Cardiac muscle cell (in vitro differentiated cells and primary cell): Measurements from ENCODE around the gene CFAP221. TPM values are rescaled to one million over a fixed set of nuclear protein-coding genes. Genes with fewer than 3 reads are reported as not detected.

Experiments
- DNase-seq, 2 donors: peaks; one replicate each; pipeline versions ENCODE4 v3.0.0 to v3.0.0-alpha.2; 2010 to 2017; ENCODE audit warnings: low read depth in 1 of 2, low spot score in 1 of 2
- H3K27ac ChIP-seq: fragments of 200-600 bp; sonication (generic); 2 replicates; pipeline ENCODE4 v1.5.1; 2016
- H3K27me3 ChIP-seq: fragments of 200-600 bp; sonication (generic); 2 replicates; pipeline ENCODE4 v1.6.0; 2016; ENCODE audit warnings: control low read depth
- H3K36me3 ChIP-seq: fragments of 200-600 bp; sonication (generic); 2 replicates; pipeline ENCODE4 v1.5.1; 2016; ENCODE audit warnings: control low read depth
- H3K4me1 ChIP-seq: fragments of 200-600 bp; sonication (generic); 2 replicates; pipeline ENCODE4 v1.8.1; 2017; ENCODE audit warnings: low read depth, mild to moderate bottlenecking, mixed run types
- H3K4me3 ChIP-seq: fragments of 200-600 bp; sonication (generic); 2 replicates; pipeline ENCODE4 v1.5.1; 2016; ENCODE audit warnings: mild to moderate bottlenecking
- H3K9me3 ChIP-seq: fragments of 200-600 bp; sonication (generic); 2 replicates; pipeline ENCODE4 v1.5.1; 2017; ENCODE audit warnings: low read depth, mild to moderate bottlenecking, control low read depth
- CTCF ChIP-seq: IDR thresholded peaks from 2 replicates; pipeline ENCODE4 v1.5.1; 2012; ENCODE audit warnings: low read depth, mild to moderate bottlenecking, low read length
- polyA plus RNA-seq: library from polyadenylated mRNA; unstranded; fragments of >200 nt; fragmentation: Nextera tagmentation; extraction: Ambion mirVana; gene quantifications from 2 replicates; pipeline ENCODE4 v1.2.1, GENCODE V29; 2016
- total RNA-seq: library from RNA; depleted of rRNA; stranded (reverse); fragments of >200 nt; gene quantifications from 2 replicates; pipeline ENCODE4 v1.2.3, GENCODE V29; 2016

CFAP221 gene
- total and polyA plus RNA-seq, 2 experiments from 2014 or later = 12.9 to 13.6 TPM

GRCh38 chr2:119698246-119698645 lies 154.0 kb downstream of the CFAP221 start:
- H3K4me3 ChIP-seq = no peak overlapping the region
- TF ChIP-seq CTCF = no peak
- H3K27me3 ChIP-seq = no peaks in the 10 kb centered on the region
- H3K4me1 ChIP-seq = no peaks in the 10 kb centered on the region
- DNase-seq = no peak
- no peaks in the 10 kb centered on the region for H3K9me3 ChIP-seq
- no peak overlapping the region for H3K27ac ChIP-seq
- no peaks in the 10 kb centered on the region for H3K36me3 ChIP-seq

- Histone ChIP-seq H3K36me3 (no peaks in the 10 kb centered on the region), H3K27me3 (no peaks in the 10 kb centered on the region), H3K9me3 (no peaks in the 10 kb centered on the region), H3K4me3 (no peak overlapping the region), H3K27ac (no peak overlapping the region), H3K4me1 (no peaks in the 10 kb centered on the region)
- TF ChIP-seq CTCF = no peak
- no peak for DNase-seq
Observed at GRCh38 chr2:119699016-119699606, 154.9 kb downstream of the CFAP221 start.

- Histone ChIP-seq H3K27ac (no peak overlapping the region), H3K4me3 (no peak overlapping the region), H3K27me3 (no peaks in the 10 kb centered on the region), H3K9me3 (no peaks in the 10 kb centered on the region), H3K36me3 (no peaks in the 10 kb centered on the region), H3K4me1 (no peaks in the 10 kb centered on the region)
- no peak for DNase-seq
- no peak for TF ChIP-seq CTCF
Observed at GRCh38 chr2:119700866-119701265, 156.6 kb downstream of the CFAP221 start.

- no peak for TF ChIP-seq CTCF
- H3K27me3 ChIP-seq = no peaks in the 10 kb centered on the region
- DNase-seq = no peak
- no peak overlapping the region for H3K27ac ChIP-seq
- no peaks in the 10 kb centered on the region for H3K4me1 ChIP-seq
- H3K36me3 ChIP-seq = no peaks in the 10 kb centered on the region
- H3K9me3 ChIP-seq = no peaks in the 10 kb centered on the region
- no peak overlapping the region for H3K4me3 ChIP-seq
Observed at GRCh38 chr2:119701352-119701751, 157.1 kb downstream of the CFAP221 start.

- H3K36me3 ChIP-seq = no peaks in the 10 kb centered on the region
- H3K27me3 ChIP-seq = no peaks in the 10 kb centered on the region
- H3K4me3 ChIP-seq = no peak overlapping the region
- no peak for TF ChIP-seq CTCF
- H3K4me1 ChIP-seq = no peaks in the 10 kb centered on the region
- H3K9me3 ChIP-seq = no peaks in the 10 kb centered on the region
- no peak for DNase-seq
- no peak overlapping the region for H3K27ac ChIP-seq
Observed at GRCh38 chr2:119702203-119702917, 158.1 kb downstream of the CFAP221 start.
